Vagina (tissue), 2 donors: ENCODE results near the gene DNAJC27. TPM values are rescaled to one million over a fixed set of nuclear protein-coding genes. Genes with fewer than 3 reads are reported as not detected.

Experiments used
- DNase-seq, 2 donors: peaks; one replicate each; pipeline ENCODE4 v3.0.0-alpha.2; 2017; ENCODE audit errors: extremely low spot score in 2 of 2
- H3K27ac ChIP-seq: fragments of 200-600 bp; sonication (generic); one replicate; pipeline ENCODE4 v1.5.1; 2019
- H3K27me3 ChIP-seq: fragments of 200-600 bp; sonication (generic); one replicate; pipeline ENCODE4 v1.5.1; 2019
- H3K36me3 ChIP-seq, 2 donors: fragments of 200-600 bp; sonication (generic); one replicate each; pipeline ENCODE4 v1.5.1; 2017 to 2019
- H3K4me1 ChIP-seq: fragments of 200-600 bp; sonication (generic); one replicate; pipeline ENCODE4 v1.5.1; 2019
- H3K4me3 ChIP-seq, 2 donors: fragments of 200-600 bp; sonication (generic); 1 replicate in 1 of 2; 2 replicates in 1 of 2; pipeline ENCODE4 v1.5.1; 2016 to 2019
- H3K9me3 ChIP-seq: fragments of 200-600 bp; sonication (generic); one replicate; pipeline ENCODE4 v1.5.1; 2019
- POLR2A ChIP-seq, 2 donors: fragments of 450-650 bp; IDR thresholded peaks; one replicate each; pipeline ENCODE4 v1.6.1; 2017; ENCODE audit warnings: antibody characterized with exemption in 2 of 2, mild to moderate bottlenecking in 2 of 2, moderate library complexity in 2 of 2
- POLR2AphosphoS5 ChIP-seq, 2 donors: sonication (generic); formaldehyde crosslinking; IDR thresholded peaks; one replicate each; pipeline ENCODE4 v1.9.0; 2017; ENCODE audit warnings: antibody characterized with exemption in 2 of 2, mild to moderate bottlenecking in 2 of 2, low read depth in 1 of 2; ENCODE audit not compliant: insufficient read depth in 1 of 2
- intact Hi-C: fragments of 100-400 bp; cut with DNase I; formaldehyde crosslinking; loops from one replicate; pipeline ENCODE4 v1.15.1; 2023
- total RNA-seq: library from RNA; depleted of rRNA; stranded (reverse); fragments of >200 nt; gene quantifications from one replicate; pipeline ENCODE4 v1.2.3, GENCODE V29; 2016
- TF ChIP-seq, protein P1 (sequence below), 3 experiments: fragments of 450-650 bp in 2 of 3; fragments of 200-600 bp in 1 of 3; sonication (generic) in 1 of 3; IDR thresholded peaks; one replicate each; pipeline ENCODE4 v1.5.1; 2017 to 2019; ENCODE audit warnings: antibody characterized with exemption in 3 of 3, mild to moderate bottlenecking in 2 of 3, moderate library complexity in 2 of 3

The DNAJC27 gene
- total RNA-seq, 1 donor from 2014 or later: 11.3 TPM

DNA sequence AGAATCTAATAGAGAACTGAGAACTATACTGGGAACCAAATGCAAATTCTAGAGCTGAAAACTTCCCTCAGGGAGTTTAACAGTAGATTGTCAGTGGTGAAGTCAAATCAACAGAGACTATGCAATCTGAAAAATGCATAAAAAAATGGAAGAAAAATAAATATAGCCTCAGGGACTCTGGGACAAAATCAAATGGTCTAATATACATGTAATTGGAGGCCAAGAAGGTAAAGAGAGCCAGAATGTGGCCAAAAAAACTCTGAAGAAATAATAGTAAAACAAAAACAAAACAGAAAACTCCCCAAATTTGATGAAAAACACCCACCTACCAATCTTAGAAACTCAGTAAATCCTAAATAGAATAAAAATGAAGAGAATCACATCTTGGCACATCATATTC is 16.5 kb downstream of the DNAJC27 start:
- Histone ChIP-seq H3K4me3 (no peak overlapping the region), H3K4me1 (no peaks in the 10 kb centered on the region), H3K9me3 (no peaks in the 10 kb centered on the region), H3K27ac (no peak overlapping the region), H3K27me3 (no peaks in the 10 kb centered on the region), H3K36me3 (peaks cover 0 to 55% of the 10 kb centered on the region in 2 donors)
- DNase-seq: no peak
- TF ChIP-seq POLR2AphosphoS5 (IDR thresholded peaks at IDR 0.05; ENCODE audit: insufficient read depth in 1 of 2, low read depth in 1 of 2) (no peak), POLR2A (IDR thresholded peaks at IDR 0.05) (no peak)
- TF ChIP-seq, protein P1, sequence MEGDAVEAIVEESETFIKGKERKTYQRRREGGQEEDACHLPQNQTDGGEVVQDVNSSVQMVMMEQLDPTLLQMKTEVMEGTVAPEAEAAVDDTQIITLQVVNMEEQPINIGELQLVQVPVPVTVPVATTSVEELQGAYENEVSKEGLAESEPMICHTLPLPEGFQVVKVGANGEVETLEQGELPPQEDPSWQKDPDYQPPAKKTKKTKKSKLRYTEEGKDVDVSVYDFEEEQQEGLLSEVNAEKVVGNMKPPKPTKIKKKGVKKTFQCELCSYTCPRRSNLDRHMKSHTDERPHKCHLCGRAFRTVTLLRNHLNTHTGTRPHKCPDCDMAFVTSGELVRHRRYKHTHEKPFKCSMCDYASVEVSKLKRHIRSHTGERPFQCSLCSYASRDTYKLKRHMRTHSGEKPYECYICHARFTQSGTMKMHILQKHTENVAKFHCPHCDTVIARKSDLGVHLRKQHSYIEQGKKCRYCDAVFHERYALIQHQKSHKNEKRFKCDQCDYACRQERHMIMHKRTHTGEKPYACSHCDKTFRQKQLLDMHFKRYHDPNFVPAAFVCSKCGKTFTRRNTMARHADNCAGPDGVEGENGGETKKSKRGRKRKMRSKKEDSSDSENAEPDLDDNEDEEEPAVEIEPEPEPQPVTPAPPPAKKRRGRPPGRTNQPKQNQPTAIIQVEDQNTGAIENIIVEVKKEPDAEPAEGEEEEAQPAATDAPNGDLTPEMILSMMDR (IDR thresholded peaks at IDR 0.05): no peak
- intact Hi-C loops: no loop called here

GRCh38 chr2:24950102-24950501 is 21.7 kb downstream of the DNAJC27 start:
- no peak for DNase-seq
- Histone ChIP-seq H3K4me3 (no peak overlapping the region), H3K4me1 (no peaks in the 10 kb centered on the region), H3K27me3 (no peaks in the 10 kb centered on the region), H3K9me3 (no peaks in the 10 kb centered on the region), H3K36me3 (peaks cover 0 to 54% of the 10 kb centered on the region in 2 donors), H3K27ac (no peak overlapping the region)
- no peak for TF ChIP-seq POLR2A (IDR thresholded peaks at IDR 0.05)
- TF ChIP-seq, protein P1 (IDR thresholded peaks at IDR 0.05): no peak
- TF ChIP-seq POLR2AphosphoS5 (IDR thresholded peaks at IDR 0.05; ENCODE audit: insufficient read depth in 1 of 2, low read depth in 1 of 2): no peak
- intact Hi-C loops: no loop called here

DNA sequence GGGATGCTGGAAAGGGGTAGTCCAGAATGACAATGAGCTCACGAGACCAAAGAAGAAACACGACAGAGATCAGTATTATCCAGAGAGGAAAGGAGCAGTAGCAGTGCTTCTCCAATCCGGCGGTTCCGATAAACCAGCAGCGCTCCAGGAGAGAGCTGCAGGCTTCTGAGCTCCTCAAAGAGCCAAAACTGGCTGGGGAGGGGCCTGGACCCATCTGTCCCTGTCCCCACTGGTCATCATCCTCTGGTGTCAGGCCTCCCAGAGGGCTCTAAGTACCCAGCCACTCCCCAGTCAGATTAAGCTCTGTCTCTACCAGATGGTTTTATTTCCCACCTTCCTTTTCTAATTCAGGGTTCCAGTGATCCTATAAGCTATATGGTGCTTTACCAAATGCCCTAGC is 23.2 kb downstream of the DNAJC27 start:
- intact Hi-C loops: no loop called here
- H3K36me3 ChIP-seq: peaks cover 0 to 42% of the 10 kb centered on the region in 2 donors
- H3K27ac ChIP-seq: no peak overlapping the region
- no peak for DNase-seq
- H3K4me1 ChIP-seq: no peaks in the 10 kb centered on the region
- H3K27me3 ChIP-seq: no peaks in the 10 kb centered on the region
- TF ChIP-seq, protein P1 (IDR thresholded peaks at IDR 0.05): no peak
- TF ChIP-seq POLR2AphosphoS5 (IDR thresholded peaks at IDR 0.05; ENCODE audit: insufficient read depth in 1 of 2, low read depth in 1 of 2) (no peak), POLR2A (IDR thresholded peaks at IDR 0.05) (no peak)
- H3K4me3 ChIP-seq: no peak overlapping the region
- no peaks in the 10 kb centered on the region for H3K9me3 ChIP-seq

DNA sequence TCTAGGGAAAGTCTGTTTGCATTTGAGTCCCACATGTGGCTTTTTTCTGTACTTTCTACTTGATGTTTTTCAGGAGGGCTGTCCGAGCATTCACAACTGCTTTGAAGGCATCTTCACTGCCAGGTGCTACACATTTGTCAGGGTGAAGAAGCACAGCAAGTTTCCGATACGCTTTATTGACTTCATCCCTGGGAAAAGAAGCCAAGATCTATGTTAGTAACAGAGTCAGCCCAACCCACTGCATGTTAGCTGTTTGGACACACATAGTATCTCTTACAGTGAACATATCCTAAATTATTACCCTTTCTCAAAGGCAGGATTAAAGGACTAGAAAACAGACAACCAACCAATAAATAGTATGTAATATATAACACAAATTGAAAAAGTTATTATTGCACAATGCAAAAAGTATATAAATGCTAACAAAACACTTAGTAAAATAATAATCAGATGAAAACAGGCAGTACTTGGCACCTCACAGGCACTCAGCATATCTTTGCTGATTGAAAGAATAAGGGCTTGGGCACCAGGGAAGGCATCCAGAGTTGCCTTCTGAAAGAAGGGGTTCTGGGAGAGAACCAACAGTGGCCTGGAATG is 24.1 kb downstream of the DNAJC27 start:
- H3K4me1 ChIP-seq: no peaks in the 10 kb centered on the region
- no peaks in the 10 kb centered on the region for H3K27me3 ChIP-seq
- peaks cover 0 to 42% of the 10 kb centered on the region in 2 donors for H3K36me3 ChIP-seq
- H3K27ac ChIP-seq: no peak overlapping the region
- TF ChIP-seq, protein P1 (IDR thresholded peaks at IDR 0.05): no peak
- TF ChIP-seq POLR2A (IDR thresholded peaks at IDR 0.05) (no peak), POLR2AphosphoS5 (IDR thresholded peaks at IDR 0.05; ENCODE audit: insufficient read depth in 1 of 2, low read depth in 1 of 2) (no peak)
- no peak for DNase-seq
- H3K4me3 ChIP-seq: no peak overlapping the region
- no peaks in the 10 kb centered on the region for H3K9me3 ChIP-seq
- intact Hi-C loops: no loop called here

DNA sequence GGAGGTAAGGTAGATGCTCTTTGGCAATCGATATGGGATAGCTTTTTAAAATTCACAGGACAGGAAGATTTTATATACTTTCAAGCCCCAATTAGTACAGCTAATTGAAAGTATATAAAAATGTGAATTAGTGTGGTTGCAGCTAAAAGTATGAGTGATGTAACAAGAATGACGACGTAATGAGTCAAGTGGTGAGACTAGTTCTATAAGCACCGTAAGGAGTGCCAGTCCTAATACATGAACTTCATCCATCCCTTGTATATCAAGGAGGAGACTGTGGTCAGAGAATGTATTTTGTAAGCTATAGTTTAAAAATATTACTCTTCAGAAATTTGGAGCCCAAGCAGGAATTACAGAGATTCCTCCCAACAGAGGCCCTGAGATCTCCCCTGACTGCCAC is 25.8 kb downstream of the DNAJC27 start:
- DNase-seq: no peak
- H3K4me1 ChIP-seq: no peaks in the 10 kb centered on the region
- H3K9me3 ChIP-seq: no peaks in the 10 kb centered on the region
- intact Hi-C loops: no loop called here
- peaks cover 0 to 33% of the 10 kb centered on the region in 2 donors for H3K36me3 ChIP-seq
- no peak overlapping the region for H3K4me3 ChIP-seq
- H3K27ac ChIP-seq: no peak overlapping the region
- no peaks in the 10 kb centered on the region for H3K27me3 ChIP-seq
- TF ChIP-seq POLR2A (IDR thresholded peaks at IDR 0.05) (no peak), POLR2AphosphoS5 (IDR thresholded peaks at IDR 0.05; ENCODE audit: insufficient read depth in 1 of 2, low read depth in 1 of 2) (no peak)
- TF ChIP-seq, protein P1 (IDR thresholded peaks at IDR 0.05): no peak
